ENCODE measurements around the gene LRPAP1.

DNA sequence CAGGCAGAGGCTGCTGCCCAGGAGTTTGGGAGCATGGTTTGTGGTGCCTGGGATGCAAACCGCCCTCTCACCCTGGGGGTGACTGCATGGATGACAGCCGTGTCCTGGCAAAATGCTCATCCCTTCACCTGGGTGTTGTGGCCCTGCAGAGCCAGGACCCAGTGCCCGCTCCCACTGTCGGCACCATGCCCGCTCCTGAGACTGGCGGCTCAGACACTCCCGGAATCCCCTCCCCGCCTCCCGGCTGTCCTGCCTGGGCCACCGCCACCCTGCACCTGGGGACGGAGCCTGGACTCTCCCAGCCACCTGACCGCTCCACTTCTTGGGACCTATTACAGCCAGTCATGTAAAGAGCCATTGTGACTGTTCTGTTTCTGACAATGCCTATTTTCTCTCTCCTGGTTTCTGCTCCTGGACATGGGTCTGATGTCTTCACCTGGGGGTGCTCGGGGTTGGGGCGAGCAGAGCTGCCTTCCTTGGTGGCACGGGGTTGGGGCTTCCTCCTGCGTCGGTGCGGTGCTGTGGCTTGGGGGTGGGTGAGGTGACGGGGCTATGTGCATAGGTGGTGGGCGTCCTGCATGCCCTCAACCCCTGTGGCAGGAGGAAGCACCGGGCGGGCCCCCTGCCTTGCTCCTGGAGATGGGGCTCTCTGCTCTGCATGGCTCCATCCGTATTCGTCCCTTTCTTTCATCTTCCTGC is 30.9 kb downstream of the LRPAP1 start:
- TF ChIP-seq, protein P1, sequence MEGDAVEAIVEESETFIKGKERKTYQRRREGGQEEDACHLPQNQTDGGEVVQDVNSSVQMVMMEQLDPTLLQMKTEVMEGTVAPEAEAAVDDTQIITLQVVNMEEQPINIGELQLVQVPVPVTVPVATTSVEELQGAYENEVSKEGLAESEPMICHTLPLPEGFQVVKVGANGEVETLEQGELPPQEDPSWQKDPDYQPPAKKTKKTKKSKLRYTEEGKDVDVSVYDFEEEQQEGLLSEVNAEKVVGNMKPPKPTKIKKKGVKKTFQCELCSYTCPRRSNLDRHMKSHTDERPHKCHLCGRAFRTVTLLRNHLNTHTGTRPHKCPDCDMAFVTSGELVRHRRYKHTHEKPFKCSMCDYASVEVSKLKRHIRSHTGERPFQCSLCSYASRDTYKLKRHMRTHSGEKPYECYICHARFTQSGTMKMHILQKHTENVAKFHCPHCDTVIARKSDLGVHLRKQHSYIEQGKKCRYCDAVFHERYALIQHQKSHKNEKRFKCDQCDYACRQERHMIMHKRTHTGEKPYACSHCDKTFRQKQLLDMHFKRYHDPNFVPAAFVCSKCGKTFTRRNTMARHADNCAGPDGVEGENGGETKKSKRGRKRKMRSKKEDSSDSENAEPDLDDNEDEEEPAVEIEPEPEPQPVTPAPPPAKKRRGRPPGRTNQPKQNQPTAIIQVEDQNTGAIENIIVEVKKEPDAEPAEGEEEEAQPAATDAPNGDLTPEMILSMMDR (IDR thresholded peaks at IDR 0.05): no peak
- TF ChIP-seq POLR2A (IDR thresholded peaks at IDR 0.05; ENCODE audit: low read depth): no peak
- no peak for TF ChIP-seq POLR2AphosphoS5 (IDR thresholded peaks at IDR 0.05)

Data from esophagus muscularis mucosa (tissue), 3 donors.